NB4 (cell line): ENCODE measurements around the gene GALNT15.

ENCODE experiments used
- MYC ChIP-seq: IDR thresholded peaks from 2 replicates; pipeline ENCODE4 v1.6.1; 2011; ENCODE audit warnings: low read depth, low read length
- POLR2A ChIP-seq: IDR thresholded peaks from 2 replicates; pipeline ENCODE4 v1.6.1; 2011; ENCODE audit warnings: mild to moderate bottlenecking; ENCODE audit not compliant: insufficient read length; ENCODE audit errors: extremely low read depth
- TF ChIP-seq, protein P1 (sequence below): IDR thresholded peaks from one replicate; pipeline ENCODE4 v1.5.1; 2012; ENCODE audit warnings: low read depth, low read length
- TF ChIP-seq, protein P2 (sequence below): IDR thresholded peaks from 2 replicates; pipeline ENCODE4 v1.6.1; 2011; ENCODE audit warnings: low read depth, low read length

DNA sequence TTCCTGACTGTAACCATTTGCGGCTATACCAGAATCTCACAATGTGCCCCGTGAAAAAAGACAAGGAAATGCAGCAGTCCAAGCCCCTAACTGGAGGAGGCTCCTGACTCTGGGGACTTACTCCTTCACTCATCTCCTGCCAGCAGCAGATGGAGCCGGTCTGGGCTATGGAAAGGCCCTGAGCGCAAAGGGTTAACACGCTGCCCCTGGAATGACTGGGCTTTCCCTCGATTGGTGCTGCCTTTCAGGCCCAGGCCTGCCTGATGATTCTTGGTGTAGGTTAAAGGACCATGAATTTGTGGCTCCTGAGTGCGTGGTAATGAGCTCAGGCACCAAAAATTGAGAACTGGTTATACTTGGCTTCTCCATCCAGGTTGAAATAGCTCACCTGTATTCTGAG is 42.3 kb upstream of the GALNT15 start:
- TF ChIP-seq POLR2A, result no peak
- TF ChIP-seq, protein P1, sequence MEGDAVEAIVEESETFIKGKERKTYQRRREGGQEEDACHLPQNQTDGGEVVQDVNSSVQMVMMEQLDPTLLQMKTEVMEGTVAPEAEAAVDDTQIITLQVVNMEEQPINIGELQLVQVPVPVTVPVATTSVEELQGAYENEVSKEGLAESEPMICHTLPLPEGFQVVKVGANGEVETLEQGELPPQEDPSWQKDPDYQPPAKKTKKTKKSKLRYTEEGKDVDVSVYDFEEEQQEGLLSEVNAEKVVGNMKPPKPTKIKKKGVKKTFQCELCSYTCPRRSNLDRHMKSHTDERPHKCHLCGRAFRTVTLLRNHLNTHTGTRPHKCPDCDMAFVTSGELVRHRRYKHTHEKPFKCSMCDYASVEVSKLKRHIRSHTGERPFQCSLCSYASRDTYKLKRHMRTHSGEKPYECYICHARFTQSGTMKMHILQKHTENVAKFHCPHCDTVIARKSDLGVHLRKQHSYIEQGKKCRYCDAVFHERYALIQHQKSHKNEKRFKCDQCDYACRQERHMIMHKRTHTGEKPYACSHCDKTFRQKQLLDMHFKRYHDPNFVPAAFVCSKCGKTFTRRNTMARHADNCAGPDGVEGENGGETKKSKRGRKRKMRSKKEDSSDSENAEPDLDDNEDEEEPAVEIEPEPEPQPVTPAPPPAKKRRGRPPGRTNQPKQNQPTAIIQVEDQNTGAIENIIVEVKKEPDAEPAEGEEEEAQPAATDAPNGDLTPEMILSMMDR, result no peak
- TF ChIP-seq, protein P2, sequence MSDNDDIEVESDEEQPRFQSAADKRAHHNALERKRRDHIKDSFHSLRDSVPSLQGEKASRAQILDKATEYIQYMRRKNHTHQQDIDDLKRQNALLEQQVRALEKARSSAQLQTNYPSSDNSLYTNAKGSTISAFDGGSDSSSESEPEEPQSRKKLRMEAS, result no peak
- TF ChIP-seq MYC, result no peak
